AG04450 (cell line): ENCODE results near the gene GFOD2. TPM values are rescaled to one million over a fixed set of nuclear protein-coding genes. Genes with fewer than 3 reads are reported as not detected.

Experiments used
- CTCF ChIA-PET: fragments of 300-600, 350-600 bp; formaldehyde crosslinking; extraction: SDS; loops from one replicate; lab custom pipeline; 2022; ENCODE audit warnings: antibody characterized with exemption, inconsistent platforms; lab: Charles Lee
- POLR2A ChIA-PET: fragments of 350-600 bp; formaldehyde crosslinking; extraction: SDS; loops from one replicate; lab custom pipeline; 2021; ENCODE audit warnings: antibody characterized with exemption, inconsistent platforms; lab: Yijun Ruan, JAX
- DNase-seq: peaks from one replicate; pipeline ENCODE4 v3.0.0-alpha.2; 2011; ENCODE audit warnings: low read depth, low spot score
- H3K27ac ChIP-seq: one replicate; pipeline ENCODE4 v1.5.1; 2012; ENCODE audit warnings: low read depth, low read length, control low read depth
- H3K27me3 ChIP-seq: one replicate; pipeline ENCODE4 v1.6.0; 2012; ENCODE audit warnings: low read length; ENCODE audit not compliant: control insufficient read depth, insufficient read depth
- H3K4me3 ChIP-seq: 2 replicates; pipeline ENCODE4 v1.5.1; 2011; ENCODE audit warnings: mild to moderate bottlenecking, low read depth, low read length, control low read depth
- H3K9me3 ChIP-seq: 2 replicates; pipeline ENCODE4 v1.5.1; 2012; ENCODE audit warnings: low read length; ENCODE audit not compliant: control insufficient read depth, insufficient read depth
- polyA plus RNA-seq: library from polyadenylated mRNA; depleted of rRNA; stranded (reverse); fragments of >200 nt; gene quantifications from 2 replicates; pipeline ENCODE4 v1.2.3, GENCODE V29; 2011
- TF ChIP-seq, protein P1 (sequence below): IDR thresholded peaks from 2 replicates; pipeline ENCODE4 v1.5.1; 2011; ENCODE audit warnings: low read depth, low read length, control low read depth, inconsistent platforms

The GFOD2 gene
- polyA plus RNA-seq, 1 experiment: 11.1 TPM

DNA sequence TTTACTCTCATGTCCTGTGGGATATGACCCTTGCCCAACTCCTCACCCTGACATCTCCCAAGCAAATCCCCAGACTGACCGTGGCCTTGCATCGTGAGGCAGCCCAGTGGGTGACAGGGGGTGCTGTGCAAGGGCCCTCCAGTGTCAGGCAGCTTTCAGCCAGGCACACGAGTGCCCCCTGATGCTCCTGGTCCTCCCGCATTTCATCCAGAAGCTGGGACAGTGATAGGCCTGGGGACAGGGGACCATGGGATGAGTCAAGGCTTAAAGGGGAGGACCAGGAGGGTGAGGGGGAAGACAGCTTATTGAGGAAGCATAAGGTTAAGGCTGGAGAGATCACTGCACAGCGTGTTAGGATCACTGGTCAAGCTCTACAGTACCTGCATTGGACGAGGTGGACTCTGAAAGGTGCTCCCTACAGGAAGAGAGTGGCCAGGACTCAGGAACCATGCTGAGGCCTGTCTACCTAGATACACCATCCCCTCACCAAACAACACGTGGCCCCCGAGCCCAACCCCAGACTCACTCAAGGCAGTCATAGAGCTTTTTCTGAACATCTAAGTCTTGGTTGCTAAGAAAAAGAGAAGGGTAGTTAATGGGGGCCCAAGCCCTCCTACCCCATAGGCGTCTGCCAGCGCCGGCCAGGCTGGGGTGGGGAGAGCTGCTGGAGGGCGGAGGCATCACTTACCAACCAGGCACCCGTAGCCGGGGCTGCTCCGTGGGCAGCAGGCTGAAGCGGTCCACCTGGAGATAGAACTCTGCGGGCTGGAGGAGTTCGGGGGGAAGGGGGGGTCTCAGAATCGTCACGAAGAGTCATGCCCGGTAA, 60.1 kb downstream of the GFOD2 start:
- H3K27ac ChIP-seq: no peak overlapping the region
- no peaks in the 10 kb centered on the region; the same call in 1 of the 2 replicates for H3K9me3 ChIP-seq
- TF ChIP-seq, protein P1, sequence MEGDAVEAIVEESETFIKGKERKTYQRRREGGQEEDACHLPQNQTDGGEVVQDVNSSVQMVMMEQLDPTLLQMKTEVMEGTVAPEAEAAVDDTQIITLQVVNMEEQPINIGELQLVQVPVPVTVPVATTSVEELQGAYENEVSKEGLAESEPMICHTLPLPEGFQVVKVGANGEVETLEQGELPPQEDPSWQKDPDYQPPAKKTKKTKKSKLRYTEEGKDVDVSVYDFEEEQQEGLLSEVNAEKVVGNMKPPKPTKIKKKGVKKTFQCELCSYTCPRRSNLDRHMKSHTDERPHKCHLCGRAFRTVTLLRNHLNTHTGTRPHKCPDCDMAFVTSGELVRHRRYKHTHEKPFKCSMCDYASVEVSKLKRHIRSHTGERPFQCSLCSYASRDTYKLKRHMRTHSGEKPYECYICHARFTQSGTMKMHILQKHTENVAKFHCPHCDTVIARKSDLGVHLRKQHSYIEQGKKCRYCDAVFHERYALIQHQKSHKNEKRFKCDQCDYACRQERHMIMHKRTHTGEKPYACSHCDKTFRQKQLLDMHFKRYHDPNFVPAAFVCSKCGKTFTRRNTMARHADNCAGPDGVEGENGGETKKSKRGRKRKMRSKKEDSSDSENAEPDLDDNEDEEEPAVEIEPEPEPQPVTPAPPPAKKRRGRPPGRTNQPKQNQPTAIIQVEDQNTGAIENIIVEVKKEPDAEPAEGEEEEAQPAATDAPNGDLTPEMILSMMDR: no peak
- POLR2A ChIA-PET: interaction anchor here (1.3 to 1.9 kb wide), 2 partner anchors 8 to 138 kb away, joined by 3 to 12 read pairs; no protein-coding TSS in a partner anchor
- H3K27me3 ChIP-seq: no peaks in the 10 kb centered on the region
- DNase-seq: no peak
- CTCF ChIA-PET: interaction anchor here (0.6 to 2.0 kb wide), 3 partner anchors 8 to 142 kb away, joined by 3 to 5 read pairs (median 3); no protein-coding TSS in a partner anchor
- peak overlapping the region; percentile 92 for H3K4me3 ChIP-seq

DNA sequence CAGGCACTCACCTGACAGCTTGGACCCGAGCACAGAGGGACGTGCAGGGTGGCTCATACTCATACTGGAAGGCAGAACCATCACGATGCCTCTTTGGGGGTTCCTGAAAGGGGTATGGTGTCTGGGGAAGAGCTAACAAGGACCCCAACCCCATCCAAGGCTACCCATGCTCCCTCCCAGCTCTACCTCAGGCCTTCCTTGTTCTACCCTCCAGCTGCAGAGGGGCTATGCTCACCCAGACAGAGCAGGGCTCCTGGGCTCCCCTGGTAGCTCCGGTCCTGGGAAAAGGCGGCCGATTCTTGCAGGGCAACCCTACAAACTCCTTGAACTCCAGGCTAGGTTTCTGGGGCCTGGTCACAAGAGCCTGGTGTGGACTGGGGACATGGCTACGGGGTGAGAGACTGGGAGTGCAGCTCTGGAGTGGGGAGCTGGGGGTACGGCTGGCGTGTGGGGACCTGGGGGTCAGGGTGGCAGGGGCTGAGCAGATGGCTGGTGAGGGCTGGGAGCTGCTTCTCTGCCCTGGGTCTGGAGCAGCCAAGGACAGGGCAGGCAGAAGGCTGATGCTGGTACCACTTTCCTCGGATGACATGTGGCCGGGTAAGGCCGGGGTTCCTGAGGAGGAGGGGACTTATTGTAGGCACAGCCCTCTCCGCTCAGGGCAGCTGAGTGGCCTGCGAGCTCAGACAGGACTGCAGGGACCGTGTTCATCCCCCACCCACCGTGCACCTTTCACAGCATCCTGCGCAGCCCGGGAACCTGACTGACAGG, 61.2 kb downstream of the GFOD2 start:
- Histone ChIP-seq H3K4me3 (no peak overlapping the region), H3K27ac (no peak overlapping the region), H3K9me3 (no peaks in the 10 kb centered on the region; the same call in 1 of the 2 replicates), H3K27me3 (no peaks in the 10 kb centered on the region)
- ChIA-PET CTCF (interaction anchor here (2.0 kb wide), 1 partner anchor 137 kb away, joined by 5 read pairs; no protein-coding TSS in a partner anchor), POLR2A (interaction anchor here (1.1 kb wide), 1 partner anchor 96 kb away, joined by 3 read pairs; the partner anchor contains the start of gene CTCF)
- TF ChIP-seq, protein P1: no peak
- DNase-seq: no peak

DNA sequence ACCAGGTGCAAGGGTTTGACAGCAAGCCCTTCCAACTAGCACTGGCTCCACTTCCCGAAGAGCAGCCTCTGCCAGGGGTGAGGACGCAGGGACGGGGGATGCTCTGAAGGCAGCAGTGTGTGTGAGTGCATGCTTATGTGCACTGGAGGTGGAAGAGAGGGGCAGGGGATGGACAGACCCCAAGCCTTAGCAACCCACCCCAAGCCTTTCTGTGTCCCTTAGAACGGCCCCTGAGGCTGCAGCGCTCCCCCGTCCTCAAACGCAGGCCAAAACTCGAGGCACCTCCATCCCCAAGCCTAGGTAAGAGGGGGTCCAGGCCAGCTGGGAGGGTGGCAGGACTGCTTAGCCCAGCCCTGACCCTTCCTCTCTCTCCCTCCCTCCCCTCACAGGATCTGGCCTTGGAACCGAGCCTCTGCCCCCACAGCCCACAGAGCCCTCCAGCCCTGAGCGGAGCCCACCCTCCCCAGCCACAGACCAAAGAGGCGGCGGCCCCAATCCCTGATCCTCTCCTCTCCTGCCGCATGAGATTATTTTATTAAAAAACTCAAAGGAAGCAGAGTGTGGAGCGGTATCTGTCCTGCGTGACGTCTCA, 62.0 kb downstream of the GFOD2 start:
- no peak for DNase-seq
- Histone ChIP-seq H3K27me3 (peaks cover 3% of the 10 kb centered on the region), H3K27ac (no peak overlapping the region), H3K9me3 (no peaks in the 10 kb centered on the region; the same call in 1 of the 2 replicates), H3K4me3 (no peak overlapping the region)
- POLR2A ChIA-PET: interaction anchor here (1.1 kb wide), 1 partner anchor 95 kb away, joined by 3 read pairs; the partner anchor contains the start of gene CTCF
- CTCF ChIA-PET: interaction anchor here (1.2 kb wide), 1 partner anchor 10 kb away, joined by 3 read pairs; no protein-coding TSS in a partner anchor
- TF ChIP-seq, protein P1: no peak

DNA sequence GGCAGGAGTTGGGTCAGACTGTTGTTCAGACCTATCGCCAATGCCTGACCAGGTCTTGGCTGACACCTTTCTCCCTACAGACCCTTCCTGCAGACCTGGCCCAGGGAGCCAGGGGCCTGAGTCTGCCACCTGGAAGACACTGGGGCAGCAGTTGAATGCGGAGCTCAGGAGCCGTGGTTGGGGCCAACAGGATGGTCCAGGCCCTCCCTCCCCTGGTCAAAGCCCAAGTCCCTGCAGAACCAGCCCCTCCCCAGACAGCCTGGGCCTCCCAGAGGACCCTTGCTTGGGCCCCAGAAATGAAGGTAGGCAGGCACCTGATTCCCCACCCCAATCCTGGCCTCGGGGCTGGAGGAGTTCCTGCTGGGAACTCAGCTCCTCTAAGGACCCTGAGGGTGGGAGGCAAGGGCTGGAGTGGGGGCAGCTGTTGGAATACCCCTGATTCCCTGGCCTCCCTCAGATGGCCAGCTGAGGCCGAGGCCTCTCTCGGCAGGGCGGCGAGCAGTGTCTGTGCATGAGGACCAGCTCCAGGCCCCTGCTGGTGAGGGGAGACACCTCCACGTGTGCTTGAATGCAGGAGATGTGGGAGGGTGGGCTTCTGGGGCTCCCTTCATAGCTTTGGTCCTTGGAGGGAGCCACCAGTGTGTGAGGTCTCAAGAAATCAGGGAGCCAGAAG, 62.6 kb downstream of the GFOD2 start:
- Histone ChIP-seq H3K4me3 (no peak overlapping the region), H3K27ac (no peak overlapping the region), H3K9me3 (no peaks in the 10 kb centered on the region; the same call in 1 of the 2 replicates), H3K27me3 (peaks cover 10% of the 10 kb centered on the region)
- ChIA-PET CTCF (interaction anchor here (1.2 kb wide), 1 partner anchor 11 kb away, joined by 3 read pairs; no protein-coding TSS in a partner anchor), POLR2A (no interaction called here)
- TF ChIP-seq, protein P1: no peak
- no peak for DNase-seq
